Measurements from ENCODE around the gene SIPA1L2. TPM values are rescaled to one million over a fixed set of nuclear protein-coding genes. Genes with fewer than 3 reads are reported as not detected.

SIPA1L2 gene
- total and polyA plus RNA-seq, 10 of the 15 experiments (the other 5 are each of a cell fraction or from before 2014, with no cell fraction given) = 0.01 to 0.18 TPM; not detected in 8

DNA sequence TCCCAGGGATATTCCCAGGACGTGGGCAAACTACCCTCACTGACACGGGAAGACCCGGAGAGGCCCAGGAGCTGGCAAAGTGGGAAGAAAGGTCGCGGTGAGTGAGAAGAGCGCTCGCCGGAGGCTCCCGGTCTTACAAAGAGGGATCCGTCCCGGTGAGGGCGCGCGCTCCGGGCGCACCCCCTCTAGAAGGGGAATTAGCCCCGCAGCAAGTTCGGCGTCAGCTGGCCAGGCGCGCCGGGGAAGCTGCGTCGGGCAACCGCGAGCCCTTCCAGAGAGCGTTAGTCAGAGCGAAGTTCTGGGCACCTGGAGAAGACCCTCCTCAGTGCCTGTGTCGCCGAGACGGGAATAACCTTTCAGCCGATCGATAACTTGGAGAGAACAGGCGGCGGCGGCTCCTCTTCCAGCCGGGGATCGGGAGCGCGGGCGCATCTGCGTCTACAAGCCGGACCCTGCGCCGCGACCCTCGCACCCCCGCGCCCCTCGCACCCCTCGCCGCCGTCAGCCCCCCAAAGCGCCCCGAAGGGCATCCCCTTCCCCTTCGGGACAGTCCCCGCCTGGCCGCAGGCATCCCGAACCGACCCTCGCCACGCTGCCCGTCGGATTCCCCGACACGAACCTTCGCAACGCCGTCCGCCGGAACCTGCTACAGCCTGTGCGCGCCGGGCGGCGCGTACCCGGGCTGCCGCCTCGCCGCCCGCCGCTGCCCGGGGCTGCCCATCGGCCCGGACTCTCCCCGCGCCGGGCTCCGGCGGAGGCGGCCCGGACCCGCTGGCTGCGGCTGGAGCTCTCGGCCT is 485 bp downstream of the SIPA1L2 start:
- DNase-seq (ENCODE audit: low read depth, low spot score) (no peak), ATAC-seq (peak; percentile 64), FAIRE-seq (no peak)
- RAD21 ChIA-PET (ENCODE audit: unreplicated experiment) = no interaction called here
- SMC1A ChIA-PET (ENCODE audit: uncharacterized antibody, unreplicated experiment) = no interaction called here
- Histone ChIP-seq H4K20me1 (ENCODE audit: control insufficient read depth, insufficient read depth) (no peaks in the 10 kb centered on the region), H3K36me3 (ENCODE audit: control insufficient read depth in 2 of 2, insufficient read depth in 2 of 2, low read length in 1 of 2) (no peaks in the 10 kb centered on the region), H3K9me3 (replicated peaks; ENCODE audit: control insufficient read depth, insufficient read depth, low read length) (no peaks in the 10 kb centered on the region), H3K27ac (ENCODE audit: control insufficient read depth, insufficient read depth) (no peak overlapping the region), H3K4me3 (peak overlapping the region; percentile 83; the same call in 1 of the 2 replicates), H3K4me1 (ENCODE audit: control insufficient read depth, insufficient read depth, low read length) (no peaks in the 10 kb centered on the region), H3K79me2 (ENCODE audit: control insufficient read depth, insufficient read depth, low read length) (no peaks in the 10 kb centered on the region), H3K27me3 (replicated peaks in 1 of 2; ENCODE audit: control insufficient read depth in 2 of 2, insufficient read depth in 2 of 2, low read length in 1 of 2) (peaks cover 2 to 22% of the 10 kb centered on the region in 2 experiments; a peak in 3 of 4 replicates), H3K4me2 (ENCODE audit: control insufficient read depth, insufficient read depth) (peak overlapping the region; percentile 98), H3K9ac (ENCODE audit: control insufficient read depth, insufficient read depth, low read length) (no peak overlapping the region), H2AFZ (ENCODE audit: control insufficient read depth, low read depth, low read length) (peak overlapping the region; percentile 69)
- in situ Hi-C loops (cut with MboI) (loop anchor here (5.0 to 10.0 kb wide), 2 partner anchors 395 to 608 kb away; no protein-coding TSS in a partner anchor), intact Hi-C loops (cut with micrococcal nuclease; ENCODE audit: unreplicated experiment) (loop anchor here (10.0 kb wide), 1 partner anchor 325 kb away; the partner anchor contains the start of gene NTPCR)
- WGBS (ENCODE audit: insufficient coverage, insufficient replicate concordance, low lambda C conversion rate, missing lambda C conversion rate) = 17% methylated on average over 28 of the region's 96 CpGs
- POLR2A ChIA-PET = no interaction called here
- peak; percentile 96 for TF ChIP-seq SUZ12 (IDR thresholded peaks at IDR 0.05; ENCODE audit: unreplicated experiment)
- no peak for TF ChIP-seq HDAC6 (IDR thresholded peaks at IDR 0.05; ENCODE audit: unreplicated experiment)
- no TSS peak for BruUV-seq (replicated peaks)
- CTCF ChIA-PET = no interaction called here

DNA sequence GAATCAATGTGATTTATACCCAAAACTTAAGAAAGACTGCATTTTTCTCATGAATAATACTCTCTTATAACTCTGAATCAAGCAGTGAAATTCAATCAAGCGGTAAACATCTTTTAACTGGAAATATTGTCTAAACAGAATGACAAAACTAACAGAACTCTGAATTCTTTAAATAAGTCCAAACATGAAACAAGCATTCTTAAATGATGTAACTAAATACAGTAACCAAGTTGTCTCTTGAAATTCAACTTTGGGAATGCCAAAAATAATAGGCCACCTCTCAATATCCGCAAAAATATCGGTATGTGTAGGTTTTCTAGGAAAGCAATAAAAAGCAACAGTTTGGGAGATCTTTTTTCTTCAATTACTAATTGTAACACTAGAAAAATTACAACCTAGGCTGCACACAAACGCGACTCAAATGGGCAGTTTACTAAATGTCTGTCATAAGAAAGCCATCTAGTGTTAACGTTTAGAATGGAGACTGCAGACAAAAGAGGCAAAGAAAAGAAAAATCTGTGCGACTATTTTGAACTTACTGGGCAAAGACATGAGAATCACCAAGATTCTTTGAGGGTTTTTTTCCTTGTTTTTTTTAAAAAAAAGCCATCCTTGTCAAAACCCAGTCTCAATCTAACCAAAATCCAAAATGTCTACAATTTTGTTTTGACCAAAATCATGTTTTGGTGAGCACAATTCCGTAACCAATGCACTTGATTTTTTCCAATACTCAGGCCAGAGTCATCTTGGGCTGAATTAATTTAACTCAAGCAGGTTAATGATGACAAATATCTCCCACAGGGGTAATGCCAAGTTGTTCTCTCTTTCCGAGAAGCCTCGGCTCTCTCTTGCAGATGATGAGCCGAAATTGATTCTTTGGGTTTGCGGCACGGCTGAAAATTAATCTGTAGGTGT is 1.3 kb downstream of the SIPA1L2 start:
- no peaks in the 10 kb centered on the region for H3K9me3 ChIP-seq (replicated peaks; ENCODE audit: control insufficient read depth, insufficient read depth, low read length)
- in situ Hi-C loops (cut with MboI) = no loop called here
- H2AFZ ChIP-seq (ENCODE audit: control insufficient read depth, low read depth, low read length) = no peak overlapping the region
- TF ChIP-seq SREBF1 (IDR thresholded peaks at IDR 0.05; ENCODE audit: low read length) (no peak), TARDBP (IDR thresholded peaks at IDR 0.05; ENCODE audit: borderline replicate concordance) (no peak), RELA (IDR thresholded peaks at IDR 0.05; ENCODE audit: borderline replicate concordance, partially characterized antibody) (no peak), ELK1 (IDR thresholded peaks at IDR 0.05; ENCODE audit: low read depth, low read length) (no peak), STAT3 (IDR thresholded peaks at IDR 0.05; ENCODE audit: low read depth, low read length) (no peak), RAD21 (IDR thresholded peaks at IDR 0.05; ENCODE audit: insufficient read depth, low read depth, low read length) (0 out of 2 replicates have a peak, but pooled peaks have one; percentile 16), RAD51 (IDR thresholded peaks at IDR 0.05) (no peak), CTCF (IDR thresholded peaks at IDR 0.05 in 2 of 3, conservative IDR thresholded peaks at IDR 0.05 in 1 of 3; ENCODE audit: control insufficient read depth in 2 of 3, extremely low read depth in 1 of 3, insufficient read depth in 1 of 3, low read depth in 3 of 3, low read length in 3 of 3) (0 out of 6 replicates have a peak, but pooled peaks of 1 of the 3 experiments have one; percentile 3)

More for the DNA sequence above, 1.3 kb downstream of the SIPA1L2 start:
- WGBS (ENCODE audit: insufficient coverage, insufficient replicate concordance, low lambda C conversion rate, missing lambda C conversion rate) = 39% methylated on average over 13 of the region's 13 CpGs
- H3K27me3 ChIP-seq (replicated peaks in 1 of 2; ENCODE audit: control insufficient read depth in 2 of 2, insufficient read depth in 2 of 2, low read length in 1 of 2) = peaks cover 2 to 22% of the 10 kb centered on the region in 2 experiments; a peak in 3 of 4 replicates
- FAIRE-seq (no peak), ATAC-seq (no peak), DNase-seq (ENCODE audit: low read depth, low spot score) (no peak)
- no peak overlapping the region for H3K9ac ChIP-seq (ENCODE audit: control insufficient read depth, insufficient read depth, low read length)
- no peaks in the 10 kb centered on the region for H3K4me1 ChIP-seq (ENCODE audit: control insufficient read depth, insufficient read depth, low read length)
- H3K4me2 ChIP-seq (ENCODE audit: control insufficient read depth, insufficient read depth) = 0 out of 2 replicates have a peak overlapping the region, but pooled peaks have one; percentile 98
- no peak overlapping the region for H3K27ac ChIP-seq (ENCODE audit: control insufficient read depth, insufficient read depth)
- H3K79me2 ChIP-seq (ENCODE audit: control insufficient read depth, insufficient read depth, low read length) = no peaks in the 10 kb centered on the region
- intact Hi-C loops (cut with micrococcal nuclease; ENCODE audit: unreplicated experiment) = no loop called here
- H3K4me3 ChIP-seq = no peak overlapping the region
- CTCF ChIA-PET = no interaction called here
- RAD21 ChIA-PET (ENCODE audit: unreplicated experiment) = no interaction called here
- SMC1A ChIA-PET (ENCODE audit: uncharacterized antibody, unreplicated experiment) = no interaction called here
- BruUV-seq (replicated peaks) = no TSS peak
- POLR2A ChIA-PET = no interaction called here
- no peaks in the 10 kb centered on the region for H4K20me1 ChIP-seq (ENCODE audit: control insufficient read depth, insufficient read depth)
- H3K36me3 ChIP-seq (ENCODE audit: control insufficient read depth in 2 of 2, insufficient read depth in 2 of 2, low read length in 1 of 2) = no peaks in the 10 kb centered on the region

Data from GM12878 (cell line).